K562 (cell line): ENCODE data around the gene CPN2. TPM values are rescaled to one million over a fixed set of nuclear protein-coding genes. Genes with fewer than 3 reads are reported as not detected.

Source experiments
- BDP1 ChIP-seq: IDR thresholded peaks from 3 replicates; pipeline ENCODE4 v1.6.1; 2011; ENCODE audit not compliant: insufficient read length, insufficient read depth
- BRF1 ChIP-seq: IDR thresholded peaks from 3 replicates; pipeline ENCODE4 v1.6.1; 2011; ENCODE audit warnings: borderline replicate concordance, mild to moderate bottlenecking; ENCODE audit not compliant: insufficient read length; ENCODE audit errors: extremely low read depth
- CBX2 ChIP-seq: fragments of 200-600 bp; sonication (generic); IDR thresholded peaks from one replicate; pipeline ENCODE4 v1.6.1; 2012; ENCODE audit warnings: mild to moderate bottlenecking, low read length, inconsistent platforms; ENCODE audit not compliant: insufficient read depth, poor library complexity, severe bottlenecking
- ESRRA ChIP-seq: fragments of 450-650 bp; IDR thresholded peaks from 2 replicates; pipeline ENCODE4 v1.6.1; 2014; ENCODE audit warnings: low read depth, mild to moderate bottlenecking, moderate library complexity, borderline replicate concordance
- HNRNPH1 ChIP-seq: fragments of 200-400 bp; formaldehyde crosslinking; optimal IDR thresholded peaks from 2 replicates; pipeline ENCODE3; 2017; ENCODE audit warnings: low read depth, mild to moderate bottlenecking, low read length, moderate library complexity
- MBD2 ChIP-seq: sonication (generic); IDR thresholded peaks from 2 replicates; pipeline ENCODE4 v1.6.1; 2016; ENCODE audit warnings: low read depth, borderline replicate concordance
- PRMT5 ChIP-seq: sonication (generic); formaldehyde crosslinking; IDR thresholded peaks from 2 replicates; pipeline ENCODE4 v1.5.0; 2020; ENCODE audit warnings: missing genetic modification reagents
- PTTG1 ChIP-seq: fragments of 450-650 bp; IDR thresholded peaks from 2 replicates; pipeline ENCODE4 v1.6.1; 2016; ENCODE audit warnings: low read depth, mild to moderate bottlenecking, missing genetic modification characterization, missing compliant biosample characterization
- RBFOX2 ChIP-seq: fragments of 200-400 bp; formaldehyde crosslinking; IDR thresholded peaks from 2 replicates; pipeline ENCODE4 v1.6.1; 2017; ENCODE audit warnings: low read depth, mild to moderate bottlenecking, low read length, moderate library complexity
- RBM25 ChIP-seq: fragments of 200-400 bp; formaldehyde crosslinking; IDR thresholded peaks from 2 replicates; pipeline ENCODE4 v1.6.1; 2018; ENCODE audit warnings: low read length, low read depth, moderate library complexity; ENCODE audit not compliant: severe bottlenecking
- REST ChIP-seq, 2 experiments: fragments of 450-650 bp; formaldehyde crosslinking in 1 of 2; IDR thresholded peaks; 2 replicates each; pipeline versions ENCODE4 v1.4.0 to v1.6.1; 2014 to 2020; ENCODE audit warnings: mild to moderate bottlenecking in 2 of 2, borderline replicate concordance in 1 of 2, low read depth in 1 of 2
- SREBF1 ChIP-seq: fragments of 150-350 bp; IDR thresholded peaks from 2 replicates; pipeline ENCODE4 v1.6.1; 2014; ENCODE audit warnings: antibody characterized with exemption, low read depth, low read length, borderline replicate concordance
- TCF7 ChIP-seq: sonication (generic); IDR thresholded peaks from 2 replicates; pipeline ENCODE4 v1.6.1; 2016; ENCODE audit warnings: antibody characterized with exemption, borderline replicate concordance
- ZNF12 ChIP-seq: sonication (generic); formaldehyde crosslinking; IDR thresholded peaks from 2 replicates; pipeline ENCODE4 v1.4.0; 2020; ENCODE audit warnings: mild to moderate bottlenecking, missing genetic modification reagents
- ZNF146 ChIP-seq: IDR thresholded peaks from one replicate; pipeline ENCODE4 v1.6.1; 2018; ENCODE audit warnings: missing compliant biosample characterization; ENCODE audit not compliant: unreplicated experiment
- polyA plus RNA-seq, 8 experiments: library from polyadenylated mRNA; depleted of rRNA in 4 of 8; stranded (reverse) in 5 of 8; unstranded in 3 of 8; fragments of >200 nt; fragmentation: Nextera tagmentation in 2 of 8; fragmentation: Illumina TruSeq in 1 of 8; extraction: Ambion mirVana in 2 of 8; extraction: Trizol in 1 of 8; gene quantifications; 2 replicates each; pipeline versions ENCODE4 v1.2.1 to v1.2.3, GENCODE V29; 2011 to 2014; ENCODE audit warnings: inconsistent platforms in 1 of 8, missing spikeins in 1 of 8
- total RNA-seq, 7 experiments: library from RNA; depleted of rRNA in 6 of 7; stranded (reverse); fragments of >200 nt in 6 of 7; fragmentation: Illumina TruSeq in 2 of 7; extraction: Trizol in 2 of 7; gene quantifications; 2 replicates each; pipeline versions ENCODE4 v1.2.1 to v1.2.3, GENCODE V29; 2011 to 2021; ENCODE audit warnings: low replicate concordance in 1 of 7
- TF ChIP-seq, protein P1 (sequence below): fragments of 250-450 bp; sonication (Bioruptor Pico); IDR thresholded peaks from 2 replicates; pipeline ENCODE4 v1.8.0; 2022; ENCODE audit warnings: inconsistent platforms
- TF ChIP-seq, protein P2 (sequence below): fragments of 250-450 bp; sonication (Bioruptor Pico); IDR thresholded peaks from 2 replicates; pipeline ENCODE4 v1.5.0; 2021

Gene CPN2
- total and polyA plus RNA-seq, 9 of the 15 experiments (the other 6 are each of a cell fraction or from before 2014, with no cell fraction given): not detected

- TF ChIP-seq REST (IDR thresholded peaks at IDR 0.05; ENCODE audit: borderline replicate concordance): peak; percentile 12; the same call in 1 of the 2 replicates
- no peak for TF ChIP-seq REST (CRISPR knock-in tag; IDR thresholded peaks at IDR 0.05; ENCODE audit: low read depth)
- no peak for TF ChIP-seq BDP1
- no peak for TF ChIP-seq HNRNPH1
- no peak for TF ChIP-seq CBX2
- no peak for TF ChIP-seq PTTG1 (tag)
- TF ChIP-seq BRF1: no peak
- TF ChIP-seq PRMT5 (CRISPR knock-in tag): no peak
- TF ChIP-seq RBFOX2: no peak
- no peak for TF ChIP-seq MBD2
- no peak for TF ChIP-seq ZNF146
- no peak for TF ChIP-seq TCF7
- TF ChIP-seq ZNF12 (CRISPR knock-in tag): no peak
- no peak for TF ChIP-seq RBM25
- no peak for TF ChIP-seq ESRRA
- no peak for TF ChIP-seq SREBF1
- TF ChIP-seq, protein P1, sequence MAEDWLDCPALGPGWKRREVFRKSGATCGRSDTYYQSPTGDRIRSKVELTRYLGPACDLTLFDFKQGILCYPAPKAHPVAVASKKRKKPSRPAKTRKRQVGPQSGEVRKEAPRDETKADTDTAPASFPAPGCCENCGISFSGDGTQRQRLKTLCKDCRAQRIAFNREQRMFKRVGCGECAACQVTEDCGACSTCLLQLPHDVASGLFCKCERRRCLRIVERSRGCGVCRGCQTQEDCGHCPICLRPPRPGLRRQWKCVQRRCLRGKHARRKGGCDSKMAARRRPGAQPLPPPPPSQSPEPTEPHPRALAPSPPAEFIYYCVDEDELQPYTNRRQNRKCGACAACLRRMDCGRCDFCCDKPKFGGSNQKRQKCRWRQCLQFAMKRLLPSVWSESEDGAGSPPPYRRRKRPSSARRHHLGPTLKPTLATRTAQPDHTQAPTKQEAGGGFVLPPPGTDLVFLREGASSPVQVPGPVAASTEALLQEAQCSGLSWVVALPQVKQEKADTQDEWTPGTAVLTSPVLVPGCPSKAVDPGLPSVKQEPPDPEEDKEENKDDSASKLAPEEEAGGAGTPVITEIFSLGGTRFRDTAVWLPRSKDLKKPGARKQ: no peak
- TF ChIP-seq, protein P2, sequence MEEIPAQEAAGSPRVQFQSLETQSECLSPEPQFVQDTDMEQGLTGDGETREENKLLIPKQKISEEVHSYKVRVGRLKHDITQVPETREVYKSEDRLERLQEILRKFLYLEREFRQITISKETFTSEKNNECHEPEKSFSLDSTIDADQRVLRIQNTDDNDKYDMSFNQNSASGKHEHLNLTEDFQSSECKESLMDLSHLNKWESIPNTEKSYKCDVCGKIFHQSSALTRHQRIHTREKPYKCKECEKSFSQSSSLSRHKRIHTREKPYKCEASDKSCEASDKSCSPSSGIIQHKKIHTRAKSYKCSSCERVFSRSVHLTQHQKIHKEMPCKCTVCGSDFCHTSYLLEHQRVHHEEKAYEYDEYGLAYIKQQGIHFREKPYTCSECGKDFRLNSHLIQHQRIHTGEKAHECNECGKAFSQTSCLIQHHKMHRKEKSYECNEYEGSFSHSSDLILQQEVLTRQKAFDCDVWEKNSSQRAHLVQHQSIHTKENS (CRISPR knock-in tag): no peak
Observed at GRCh38 chr3:194312743-194313281, 38.3 kb downstream of the CPN2 start (continued).
